Measurements from ENCODE around the gene ATP4B.

GRCh38 chr13:113647351-113648215, 10.4 kb downstream of the ATP4B start:
- TF ChIP-seq POLR2A (IDR thresholded peaks at IDR 0.05; ENCODE audit: low read depth, low read length) (no peak), POLR2AphosphoS5 (IDR thresholded peaks at IDR 0.05; ENCODE audit: low read depth, low read length) (no peak), TAF1 (IDR thresholded peaks at IDR 0.05; ENCODE audit: low read depth, low read length) (no peak)

Measured in GM12891 (cell line).